Stimulated activated CD4-positive, alpha-beta T cell treated with anti-CD3 and anti-CD28 coated beads, Interleukin-15, amount 100 ng/mL, for 48 hours (primary cell): ENCODE measurements around the gene DNAH10.

Experiments used
- DNase-seq, 2 donors: peaks; one replicate each; pipeline ENCODE4 v3.0.0-alpha.2; 2020; ENCODE audit warnings: low read depth in 2 of 2

Gene DNAH10

DNA sequence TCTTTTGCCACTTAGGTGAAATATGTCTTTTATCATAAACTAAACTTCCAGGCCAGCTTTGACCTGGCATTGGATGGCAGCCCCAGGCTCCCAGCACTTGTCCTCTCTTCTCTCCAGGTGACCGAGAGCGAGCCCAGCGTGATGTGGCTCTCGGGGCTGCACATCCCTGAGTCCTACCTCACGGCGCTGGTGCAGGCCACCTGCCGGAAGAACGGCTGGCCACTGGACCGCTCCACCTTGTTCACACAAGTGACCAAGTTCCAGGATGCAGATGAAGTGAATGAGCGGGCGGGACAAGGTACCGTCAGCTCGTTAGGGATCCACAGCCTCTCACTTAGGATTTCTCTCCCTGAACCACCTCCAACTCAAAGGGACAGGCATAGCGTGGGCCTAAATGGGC, 171.1 kb downstream of the DNAH10 start:
- DNase-seq, result no peak

DNA sequence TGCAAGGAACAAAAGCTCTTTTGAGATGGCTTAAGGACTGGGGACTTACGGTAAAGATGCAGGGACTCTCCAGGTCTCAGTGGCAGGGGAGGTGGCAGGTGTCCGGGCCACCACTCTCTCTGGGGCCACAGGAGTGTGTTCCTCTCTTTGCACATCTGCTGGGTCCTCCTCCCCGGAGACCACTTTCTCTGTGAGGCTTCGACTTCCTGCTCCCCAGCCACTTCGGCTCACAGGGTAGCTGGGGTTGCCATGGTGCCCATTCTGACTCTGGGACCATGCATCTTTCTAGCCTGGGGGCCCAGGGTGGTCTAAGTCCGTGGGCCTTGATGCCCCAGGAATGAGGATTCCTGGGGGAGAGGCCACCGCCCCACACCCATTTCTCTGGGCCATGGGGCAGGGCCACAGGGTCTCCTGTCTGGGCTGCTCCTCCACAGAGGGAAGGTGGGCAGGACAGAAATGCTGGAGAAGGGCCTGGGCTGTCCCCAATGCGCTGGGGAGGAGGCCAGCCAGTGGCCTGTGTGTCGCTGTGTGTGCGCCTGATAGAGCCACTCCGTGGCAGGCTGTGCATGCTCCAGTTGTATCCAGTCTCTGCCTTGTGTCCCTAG, 172.0 kb downstream of the DNAH10 start:
- DNase-seq, result no peak

DNA sequence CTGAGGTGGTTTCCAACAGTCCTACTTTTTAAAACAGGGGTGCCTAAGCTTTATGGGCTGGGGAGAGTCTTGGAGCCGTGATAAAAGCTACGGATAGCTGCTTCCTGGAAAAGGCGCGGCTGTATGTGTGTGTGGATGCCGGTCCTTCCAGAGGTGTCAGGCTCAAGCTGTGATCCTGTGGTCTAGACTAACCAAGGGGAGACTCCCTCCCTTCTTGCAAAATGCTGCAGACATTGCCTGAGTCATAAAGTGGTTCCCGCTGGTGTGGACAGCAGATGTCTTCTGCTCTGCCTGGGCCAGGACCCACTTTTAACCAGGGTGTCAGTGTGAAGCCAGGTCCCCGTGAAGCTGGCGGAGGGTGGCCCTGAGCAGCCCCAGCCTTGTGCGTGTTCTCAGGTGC, 172.7 kb downstream of the DNAH10 start:
- no peak for DNase-seq

DNA sequence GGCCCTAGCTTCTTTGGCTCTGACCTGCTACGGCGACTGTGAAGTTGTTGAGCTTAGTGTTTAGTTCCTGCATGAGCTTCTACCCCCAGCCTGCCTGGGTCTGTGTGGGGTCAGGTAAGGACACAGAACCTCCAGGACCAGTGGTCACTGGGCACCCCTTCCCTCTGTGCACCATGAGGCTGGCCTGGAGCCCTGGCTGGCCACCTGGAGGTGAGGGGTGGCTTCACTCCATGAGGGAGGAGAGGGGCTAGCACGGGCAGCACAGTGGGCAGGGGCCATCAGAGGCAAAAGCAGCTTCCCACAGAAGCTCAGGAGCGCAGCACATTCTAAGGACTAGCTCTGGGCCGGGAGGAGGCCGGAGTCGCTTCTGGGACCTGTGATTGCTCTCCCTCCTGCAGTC, 173.9 kb downstream of the DNAH10 start:
- DNase-seq, result no peak

DNA sequence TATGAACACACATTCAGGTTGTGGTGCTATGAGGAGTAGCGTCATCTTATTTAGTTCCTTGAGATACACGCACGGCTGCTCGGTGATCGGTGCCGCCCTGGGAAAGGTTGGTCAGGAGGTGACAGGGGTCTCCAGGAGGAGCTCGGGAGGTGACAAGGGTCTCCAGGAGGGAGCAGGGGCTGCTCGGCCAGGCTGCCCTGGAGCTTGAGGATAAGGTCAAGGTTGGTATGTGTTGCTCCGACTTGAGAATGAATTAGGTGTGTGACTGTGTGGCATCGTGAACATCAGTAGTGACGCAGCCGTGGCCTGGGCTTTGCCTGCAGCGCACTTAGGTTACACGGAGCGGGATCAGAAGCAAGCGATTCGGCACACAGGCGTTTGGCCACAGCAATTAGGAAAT, 174.4 kb downstream of the DNAH10 start:
- no peak for DNase-seq

DNA sequence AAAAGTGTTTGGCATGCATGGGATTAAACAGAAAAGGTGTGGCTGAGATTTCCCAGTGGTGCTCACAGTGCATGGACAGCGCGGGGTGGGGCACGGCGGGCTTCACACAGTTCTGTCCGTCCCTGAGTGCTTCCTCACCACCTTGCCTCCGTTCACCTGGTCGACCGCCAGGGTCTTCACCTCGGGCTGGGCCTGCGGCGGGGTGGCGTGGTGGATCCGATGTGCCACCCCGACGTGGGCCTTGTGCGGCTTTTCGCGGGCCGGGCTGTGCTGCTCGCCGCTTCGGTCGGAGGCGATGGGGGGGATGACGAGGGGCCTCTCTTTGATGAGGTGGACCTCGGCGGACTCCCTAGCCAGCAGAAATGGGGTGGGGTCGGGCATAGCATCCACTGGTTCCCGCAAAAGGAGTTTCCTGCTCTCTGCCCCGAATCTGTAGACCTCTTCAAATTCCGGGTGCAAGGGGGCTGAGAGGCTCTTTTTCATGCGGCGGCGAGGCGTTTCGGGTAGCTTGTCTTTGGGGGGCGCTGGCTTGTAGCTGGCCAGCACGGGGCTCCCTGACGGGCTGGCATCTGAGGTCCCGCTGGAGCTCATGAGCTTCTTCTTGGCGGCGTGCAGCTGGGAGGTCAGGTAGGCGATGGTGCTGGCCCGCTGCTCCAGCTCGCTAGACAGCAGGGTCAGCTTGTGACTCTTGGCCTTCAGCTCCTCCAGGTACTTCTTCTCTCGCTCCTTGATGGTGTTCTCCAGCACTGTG, 175.0 kb downstream of the DNAH10 start:
- no peak for DNase-seq

DNA sequence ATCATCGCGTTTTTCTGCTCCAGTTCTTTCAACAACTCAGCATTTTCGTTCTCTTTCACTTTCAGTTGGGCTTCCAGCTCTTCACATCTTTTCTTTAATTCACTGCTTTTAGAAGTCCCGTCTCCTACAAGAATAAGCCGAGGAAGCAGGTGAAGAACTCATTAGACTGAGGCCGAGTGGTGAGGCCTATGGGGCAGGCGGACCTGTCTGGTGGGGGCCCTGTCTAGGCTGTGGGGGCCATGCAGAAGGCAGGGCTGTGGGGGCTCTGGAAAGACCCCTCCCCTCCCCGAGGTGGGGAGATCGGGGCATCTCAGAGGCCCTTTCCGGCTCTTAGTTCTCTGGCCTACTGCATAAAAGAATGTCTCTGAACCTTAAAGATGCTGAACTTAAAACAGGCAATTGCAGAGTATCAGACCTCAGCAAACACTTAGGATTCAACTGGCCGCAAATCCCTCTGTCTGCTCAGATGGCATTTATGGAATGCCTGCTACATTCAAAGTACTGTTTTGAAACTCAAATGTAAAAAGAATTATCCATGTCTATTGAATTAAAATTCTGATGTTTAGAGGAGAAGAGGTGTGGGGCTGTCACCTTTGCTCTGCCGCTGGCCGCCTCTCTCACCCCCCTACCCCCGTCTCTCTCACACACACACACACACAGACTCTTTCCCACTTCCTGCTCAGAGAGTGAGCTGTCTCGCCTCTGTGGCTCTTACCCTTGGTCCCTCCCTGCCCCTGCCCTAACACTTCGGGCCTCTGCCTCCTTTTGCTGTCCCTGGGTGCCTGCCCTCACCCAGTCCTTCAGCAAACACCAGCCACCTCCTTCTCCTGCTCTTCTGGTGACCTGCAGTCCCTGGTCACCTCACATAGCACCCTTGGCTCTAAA, 175.8 kb downstream of the DNAH10 start:
- peak in 1 of 2 donors; percentile 40 for DNase-seq

DNA sequence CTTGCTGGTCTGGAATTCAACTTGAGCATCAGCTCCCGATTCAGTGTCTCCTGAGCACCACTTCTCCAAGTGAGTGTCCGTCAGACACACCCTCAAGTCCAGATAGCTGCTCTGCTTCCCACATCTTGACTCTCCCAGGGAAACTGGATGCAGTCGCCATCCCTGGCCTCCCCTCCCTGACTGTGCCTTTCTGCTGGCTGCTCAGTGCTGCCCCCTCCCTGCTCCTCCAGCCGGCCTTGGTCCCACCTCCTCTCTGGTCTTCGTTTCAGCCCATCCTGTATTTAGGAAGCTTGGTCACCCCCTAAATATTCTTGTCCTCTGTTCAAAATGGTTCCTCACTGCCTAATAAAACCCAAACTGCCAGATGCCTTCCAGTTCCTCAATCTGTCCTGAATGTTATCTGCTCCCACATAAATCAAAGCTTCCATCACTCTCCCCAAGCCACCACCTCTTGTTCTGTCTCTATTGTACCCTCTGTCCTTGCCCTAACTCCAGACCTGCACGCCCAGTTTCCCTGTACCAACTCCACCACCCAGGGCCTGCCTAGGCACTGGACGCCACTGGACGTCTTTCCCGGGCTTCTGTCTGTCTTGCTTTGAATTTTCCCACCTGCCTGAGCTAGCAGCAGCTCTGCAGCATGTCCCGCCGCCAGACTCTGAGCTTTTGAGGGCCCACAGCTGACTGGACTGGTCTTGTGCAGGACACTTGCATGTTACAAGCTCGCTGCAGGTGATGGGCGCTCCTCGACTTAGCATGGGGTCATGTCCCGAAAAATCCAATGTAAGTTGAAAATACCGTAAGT, 176.8 kb downstream of the DNAH10 start:
- DNase-seq, result no peak

DNA sequence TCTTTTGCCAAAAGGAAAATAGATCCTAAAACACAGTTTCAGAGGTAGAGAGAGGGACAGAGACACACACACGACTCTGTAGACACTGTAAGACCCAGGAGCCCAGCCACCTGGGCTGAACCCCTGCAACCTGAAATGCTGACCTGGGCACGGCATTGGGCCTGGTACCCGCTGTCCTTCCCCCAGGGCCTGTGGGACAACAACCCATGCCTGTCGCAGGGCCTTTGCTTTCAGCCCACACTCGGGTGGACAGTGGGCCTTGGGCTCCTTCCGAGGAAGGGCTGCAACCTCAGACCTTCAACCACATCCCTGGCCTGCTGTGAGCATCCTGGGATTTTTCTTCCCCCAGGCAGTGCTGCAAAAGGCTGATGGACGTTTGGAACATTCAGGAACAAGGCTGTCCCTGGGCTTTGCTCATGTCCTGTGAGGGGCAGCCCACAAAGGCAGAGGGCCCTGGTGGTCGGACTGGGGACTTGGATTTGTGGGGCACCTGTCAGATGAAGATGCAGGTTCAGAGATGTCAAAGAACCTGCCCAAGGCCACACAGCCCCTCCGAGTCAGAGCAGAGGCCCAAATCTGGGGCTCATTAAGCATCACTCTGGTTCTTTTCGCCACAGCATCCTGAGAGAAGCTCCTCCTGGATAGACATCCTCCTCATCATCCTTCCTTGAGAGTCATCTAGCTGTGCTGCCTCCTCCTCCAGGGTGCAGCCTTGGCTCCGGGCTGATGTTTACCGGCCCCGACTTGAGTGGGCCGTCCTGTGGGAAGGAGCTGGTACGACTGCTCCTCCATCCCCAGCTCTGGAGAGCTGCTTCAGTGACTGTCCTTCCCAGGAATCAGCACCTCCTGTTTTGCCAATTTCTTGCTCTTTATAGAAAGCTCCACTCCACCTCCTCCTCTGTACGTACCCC, 177.9 kb downstream of the DNAH10 start:
- DNase-seq, result no peak

DNA sequence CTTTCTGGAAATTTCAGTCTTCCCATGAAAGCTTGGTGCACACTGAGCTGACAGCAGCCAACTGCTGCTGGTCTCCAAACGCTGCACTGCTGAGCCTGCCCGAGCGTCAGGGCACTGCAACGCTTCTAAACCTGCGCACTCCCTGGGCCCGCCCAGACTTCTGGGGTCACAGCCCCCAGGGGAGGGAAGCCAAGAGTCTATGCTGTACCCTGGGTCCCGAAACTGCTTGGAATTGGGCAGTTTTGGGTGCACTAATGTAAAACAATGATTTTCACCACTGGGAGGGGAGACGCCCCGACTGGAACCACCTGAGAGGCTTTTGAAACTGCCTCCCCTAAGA, 178.5 kb downstream of the DNAH10 start:
- no peak for DNase-seq

DNA sequence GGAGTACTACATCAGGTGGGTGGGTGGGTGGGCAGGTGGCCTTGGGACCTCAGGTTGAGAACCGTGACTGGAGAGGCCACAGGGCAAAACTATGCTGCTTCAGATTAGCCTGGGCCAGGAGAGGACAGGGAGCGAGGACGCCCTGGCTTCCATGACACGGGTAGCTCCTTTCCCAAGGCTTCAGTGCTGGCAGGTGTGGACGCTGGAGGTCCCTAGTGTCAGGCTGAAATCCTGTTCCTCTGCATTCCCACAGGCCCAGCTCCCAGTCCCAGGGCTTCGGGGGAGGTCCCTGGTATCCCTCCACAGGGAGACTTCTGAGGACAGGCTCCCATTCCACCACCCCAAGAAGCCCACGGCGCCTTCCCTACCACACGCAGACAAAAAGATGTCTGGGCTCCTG, 178.9 kb downstream of the DNAH10 start:
- no peak for DNase-seq

DNA sequence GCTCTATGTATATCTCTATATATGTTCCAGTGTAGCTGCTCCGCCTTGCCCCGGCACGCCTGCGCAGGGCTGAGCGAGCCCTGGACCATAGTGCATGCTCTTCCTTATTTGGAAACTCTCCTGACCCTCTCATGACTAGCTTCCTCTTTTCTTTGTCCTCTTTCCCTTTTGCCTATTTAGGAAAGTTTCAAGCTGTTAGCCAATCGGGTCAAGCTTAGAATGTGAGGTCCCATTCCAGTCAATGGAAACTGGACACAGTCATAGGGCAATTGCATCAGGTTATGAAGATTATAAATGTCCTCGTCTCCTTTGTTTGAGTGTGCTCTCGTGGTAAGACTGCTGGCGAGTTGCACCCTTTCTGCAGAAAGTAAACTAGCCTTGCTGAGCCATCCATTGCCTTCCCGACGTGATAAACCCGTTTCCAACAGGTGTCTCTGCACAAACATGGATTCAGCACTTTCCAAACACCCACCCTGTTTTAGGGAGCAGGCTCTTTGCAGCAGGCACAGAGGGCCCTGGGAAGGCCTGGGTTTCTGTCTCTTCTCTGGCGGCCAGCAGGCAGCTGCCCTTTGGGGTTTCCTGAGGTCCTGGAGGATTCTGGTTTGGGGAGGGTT, 179.6 kb downstream of the DNAH10 start:
- DNase-seq, result no peak

DNA sequence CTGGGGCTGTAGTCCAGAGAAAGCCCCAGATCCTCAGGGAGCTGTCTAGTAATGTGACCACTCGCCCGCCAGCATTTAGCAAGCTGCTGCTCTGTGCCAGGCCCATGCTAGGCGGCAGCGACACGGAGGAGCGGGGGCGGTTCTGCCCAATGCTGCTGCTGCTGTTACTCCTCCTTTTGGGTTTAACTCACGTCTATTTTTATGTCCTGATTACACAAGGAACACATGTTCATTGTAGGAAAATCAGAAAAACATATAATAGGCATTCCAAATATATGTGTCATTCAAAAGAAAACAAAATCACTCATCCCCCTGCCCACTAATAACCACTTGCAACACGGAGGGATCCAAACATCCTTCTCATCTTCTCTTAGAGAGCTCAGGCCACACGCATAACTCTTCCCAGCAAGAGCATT, 180.1 kb downstream of the DNAH10 start:
- no peak for DNase-seq

DNA sequence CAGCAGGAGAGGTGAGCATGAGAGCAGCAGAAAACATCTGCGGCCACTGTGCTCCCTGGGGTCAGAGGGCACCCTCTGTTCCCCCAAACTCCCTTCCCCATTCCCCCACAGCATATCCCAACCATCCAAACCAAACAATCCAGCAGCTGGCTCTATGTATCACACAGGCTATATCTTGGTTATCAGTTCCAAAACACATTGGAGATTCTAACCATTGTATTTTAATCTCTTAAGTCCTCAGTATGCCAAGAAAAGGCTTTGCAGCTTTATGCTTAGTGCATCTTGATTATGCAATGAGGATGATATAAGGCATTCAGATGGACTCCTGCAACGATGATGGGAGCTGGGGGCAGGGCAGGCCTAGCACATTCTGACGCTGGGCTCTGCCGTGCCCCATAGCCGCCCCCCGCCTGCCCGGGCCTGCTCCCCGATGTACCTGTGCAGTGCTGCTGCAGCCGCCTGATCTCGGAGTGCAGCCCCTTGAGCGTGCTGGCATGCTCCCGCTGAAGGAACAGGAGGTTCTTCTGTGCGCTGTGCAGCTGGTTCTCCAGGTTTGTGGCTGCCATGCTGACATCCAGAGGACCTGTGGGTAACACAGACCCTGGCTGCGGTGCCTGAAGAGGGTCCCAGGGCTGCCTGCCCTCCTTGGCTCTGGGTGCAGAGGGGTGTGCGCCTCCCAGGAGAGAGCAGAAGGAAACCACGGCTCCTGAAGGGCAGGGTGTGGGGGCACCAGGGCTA, 181.0 kb downstream of the DNAH10 start:
- DNase-seq, result no peak

DNA sequence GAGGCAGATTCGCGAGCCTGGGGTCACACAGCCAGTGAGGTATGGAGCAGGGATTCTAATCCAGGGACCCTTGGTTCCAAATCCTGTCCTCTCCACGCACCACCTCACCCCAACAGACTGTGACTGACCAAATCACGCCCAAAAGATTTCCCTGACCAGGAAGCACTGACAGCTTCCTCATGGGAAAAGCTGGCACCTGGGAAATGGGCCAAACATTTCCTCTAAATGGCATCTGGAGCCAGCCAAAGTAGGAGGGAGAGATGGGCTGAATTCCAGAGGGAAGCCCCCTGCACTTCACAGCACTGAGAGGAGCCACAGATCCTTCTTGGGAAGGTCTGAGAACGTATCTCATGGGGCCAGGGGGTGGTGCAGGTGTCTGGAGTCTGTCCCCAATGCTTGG, 181.7 kb downstream of the DNAH10 start:
- no peak for DNase-seq

DNA sequence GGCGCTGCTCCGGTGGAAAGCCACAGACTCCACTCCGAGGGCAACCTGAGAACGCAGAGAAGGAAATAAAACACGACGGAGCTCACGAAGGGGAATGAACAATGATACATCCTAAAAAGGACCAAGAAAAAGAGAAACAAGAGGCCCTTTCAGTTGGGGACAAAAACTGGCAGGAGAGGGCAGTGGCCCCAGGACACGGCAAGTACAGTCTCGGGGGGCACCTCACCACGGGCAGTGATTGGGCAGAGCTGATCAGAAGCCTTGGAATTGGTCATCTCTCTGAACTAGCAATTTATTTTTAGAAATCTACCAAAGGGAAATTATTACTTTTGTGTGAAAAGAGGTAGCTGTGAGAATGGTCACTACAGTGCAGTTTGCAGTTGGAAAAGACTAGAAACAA, 182.6 kb downstream of the DNAH10 start:
- DNase-seq, result no peak

DNA sequence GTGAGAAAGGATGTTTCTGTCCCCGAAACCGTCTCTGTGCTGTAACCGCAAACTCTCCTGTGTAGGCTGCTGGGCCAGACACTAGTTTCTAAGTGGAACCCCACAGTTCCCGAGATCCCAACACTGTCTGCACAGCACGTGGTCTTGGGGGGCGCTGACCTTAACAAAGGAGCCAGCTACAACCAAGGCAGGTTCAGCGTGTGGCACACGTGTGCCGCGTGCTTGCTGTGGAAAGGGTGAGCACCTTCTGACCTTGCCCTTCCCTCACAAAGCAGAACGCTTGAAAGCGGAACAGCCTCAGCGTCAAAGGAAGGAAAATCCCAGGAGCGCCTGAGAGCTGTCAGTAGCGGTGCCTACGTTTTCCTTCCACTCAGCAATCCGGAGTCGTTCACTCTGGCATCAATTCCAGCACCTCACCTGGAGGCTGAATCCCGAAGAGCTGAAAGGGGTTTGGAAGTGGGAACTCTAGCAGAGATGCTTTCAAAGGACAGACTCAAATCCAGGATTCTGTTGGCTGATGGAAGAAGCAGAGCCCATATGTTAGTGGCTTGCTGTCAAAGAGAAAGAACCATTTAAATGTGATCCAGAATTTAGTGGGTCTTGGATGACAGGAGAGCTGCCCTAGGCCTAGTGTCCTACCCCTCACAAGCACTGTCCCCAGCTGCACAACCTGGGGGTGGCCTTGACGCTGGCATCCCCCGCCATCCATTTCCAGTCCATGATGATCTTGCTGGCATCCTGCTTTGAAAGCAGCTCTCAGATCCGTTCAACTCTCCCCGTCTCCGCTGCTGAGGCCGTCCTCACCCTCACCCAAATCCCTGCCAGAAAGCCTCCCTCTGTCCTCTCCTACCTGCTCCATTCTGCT, 183.4 kb downstream of the DNAH10 start:
- DNase-seq, result no peak

DNA sequence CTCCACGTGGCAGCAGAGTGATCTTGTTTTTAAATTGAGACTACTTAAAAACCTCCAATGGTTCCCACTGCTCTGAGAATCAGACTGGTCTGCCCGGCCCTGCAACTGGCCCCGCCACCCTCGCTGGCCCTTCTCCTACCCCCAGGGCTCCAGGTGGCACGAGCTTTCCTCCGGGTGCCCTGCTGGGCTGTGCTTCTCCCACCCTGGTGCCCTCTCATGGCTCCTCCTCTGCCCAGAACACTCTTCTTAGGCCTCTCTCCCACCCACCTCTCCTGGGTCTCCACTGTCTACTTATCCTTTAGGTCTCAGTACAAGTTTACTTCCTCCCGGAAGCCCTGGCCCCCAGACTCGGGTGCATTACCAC, 184.0 kb downstream of the DNAH10 start:
- DNase-seq, result no peak
